ENCODE results near the gene HOXA5.

HOXA5 gene

GRCh38 chr7:27098578-27099451 is 44.7 kb downstream of the HOXA5 start:
- no peaks in the 10 kb centered on the region for H3K27me3 ChIP-seq (ENCODE audit: control insufficient read depth in 1 of 2, insufficient read depth in 2 of 2, low read length in 2 of 2)
- peak overlapping the region; percentile 92 to 94 for H3K9ac ChIP-seq (ENCODE audit: low read length in 2 of 2)
- H3K36me3 ChIP-seq (ENCODE audit: control insufficient read depth in 2 of 2, insufficient read depth in 2 of 2, low read length in 2 of 2), result no peaks in the 10 kb centered on the region
- H3K4me1 ChIP-seq (ENCODE audit: control insufficient read depth, insufficient read depth, low read length), result peaks cover 24% of the 10 kb centered on the region
- peak overlapping the region; percentile 96 to 97 for H3K4me3 ChIP-seq (ENCODE audit: low read length in 2 of 2)
- no peaks in the 10 kb centered on the region for H3K9me3 ChIP-seq (ENCODE audit: control insufficient read depth in 2 of 2, low read length in 2 of 2)
- peak overlapping the region; percentile 97 for H3K27ac ChIP-seq (ENCODE audit: low read length)

- Histone ChIP-seq H3K27ac (ENCODE audit: low read length) (peak overlapping the region; percentile 97), H3K36me3 (ENCODE audit: control insufficient read depth in 2 of 2, insufficient read depth in 2 of 2, low read length in 2 of 2) (no peaks in the 10 kb centered on the region), H3K4me3 (ENCODE audit: low read length in 2 of 2) (peak overlapping the region; percentile 96 to 97), H3K9ac (ENCODE audit: low read length in 2 of 2) (peak overlapping the region; percentile 92 to 94), H3K9me3 (ENCODE audit: control insufficient read depth in 2 of 2, low read length in 2 of 2) (no peaks in the 10 kb centered on the region), H3K4me1 (ENCODE audit: control insufficient read depth, insufficient read depth, low read length) (peaks cover 20% of the 10 kb centered on the region), H3K27me3 (ENCODE audit: control insufficient read depth in 1 of 2, insufficient read depth in 2 of 2, low read length in 2 of 2) (no peaks in the 10 kb centered on the region)
These were observed 45.5 kb downstream of the HOXA5 start for GRCh38 chr7:27097686-27098577.

GRCh38 chr7:27096768-27097514 is 46.5 kb downstream of the HOXA5 start:
- peak overlapping the region; percentile 92 to 94 for H3K9ac ChIP-seq (ENCODE audit: low read length in 2 of 2)
- H3K4me1 ChIP-seq (ENCODE audit: control insufficient read depth, insufficient read depth, low read length), result peaks cover 20% of the 10 kb centered on the region
- no peaks in the 10 kb centered on the region for H3K36me3 ChIP-seq (ENCODE audit: control insufficient read depth in 2 of 2, insufficient read depth in 2 of 2, low read length in 2 of 2)
- H3K27me3 ChIP-seq (ENCODE audit: control insufficient read depth in 1 of 2, insufficient read depth in 2 of 2, low read length in 2 of 2), result no peaks in the 10 kb centered on the region
- peak overlapping the region; percentile 96 to 97 for H3K4me3 ChIP-seq (ENCODE audit: low read length in 2 of 2)
- H3K9me3 ChIP-seq (ENCODE audit: control insufficient read depth in 2 of 2, low read length in 2 of 2), result no peaks in the 10 kb centered on the region
- H3K27ac ChIP-seq (ENCODE audit: low read length), result peak overlapping the region; percentile 97

GRCh38 chr7:27095897-27096767 is 47.3 kb downstream of the HOXA5 start, which contains the start of gene HOXA1:
HOXA1 (minus strand) TSS chr7:27096000; CDS start chr7:27095912, 88 bp downstream.
- peak within 1 kb of the TSS; percentile 97 for H3K27ac ChIP-seq (ENCODE audit: low read length)
- no peaks in the 10 kb centered on the region for H3K27me3 ChIP-seq (ENCODE audit: control insufficient read depth in 1 of 2, insufficient read depth in 2 of 2, low read length in 2 of 2)
- H3K36me3 ChIP-seq (ENCODE audit: control insufficient read depth in 2 of 2, insufficient read depth in 2 of 2, low read length in 2 of 2), result no peaks in the 10 kb centered on the region
- H3K4me1 ChIP-seq (ENCODE audit: control insufficient read depth, insufficient read depth, low read length), result peaks cover 20% of the 10 kb centered on the region
- peak within 1 kb of the TSS; percentile 92 to 94 for H3K9ac ChIP-seq (ENCODE audit: low read length in 2 of 2)
- peak within 1 kb of the TSS; percentile 96 to 97 for H3K4me3 ChIP-seq (ENCODE audit: low read length in 2 of 2)
- H3K9me3 ChIP-seq (ENCODE audit: control insufficient read depth in 2 of 2, low read length in 2 of 2), result no peaks in the 10 kb centered on the region

GRCh38 chr7:27095050-27095896 is 48.2 kb downstream of the HOXA5 start:
- Histone ChIP-seq H3K4me3 (ENCODE audit: low read length in 2 of 2) (peak overlapping the region; percentile 96 to 97), H3K27me3 (ENCODE audit: control insufficient read depth in 1 of 2, insufficient read depth in 2 of 2, low read length in 2 of 2) (no peaks in the 10 kb centered on the region), H3K27ac (ENCODE audit: low read length) (peak overlapping the region; percentile 31), H3K4me1 (ENCODE audit: control insufficient read depth, insufficient read depth, low read length) (peaks cover 16% of the 10 kb centered on the region), H3K36me3 (ENCODE audit: control insufficient read depth in 2 of 2, insufficient read depth in 2 of 2, low read length in 2 of 2) (no peaks in the 10 kb centered on the region), H3K9me3 (ENCODE audit: control insufficient read depth in 2 of 2, low read length in 2 of 2) (no peaks in the 10 kb centered on the region), H3K9ac (ENCODE audit: low read length in 2 of 2) (peak overlapping the region in 1 of 2 donors; percentile 42)

GRCh38 chr7:27094304-27095049 is 49.0 kb downstream of the HOXA5 start:
- H3K9me3 ChIP-seq (ENCODE audit: control insufficient read depth in 2 of 2, low read length in 2 of 2), result no peaks in the 10 kb centered on the region
- no peak overlapping the region for H3K9ac ChIP-seq (ENCODE audit: low read length in 2 of 2)
- H3K27me3 ChIP-seq (ENCODE audit: control insufficient read depth in 1 of 2, insufficient read depth in 2 of 2, low read length in 2 of 2), result no peaks in the 10 kb centered on the region
- no peaks in the 10 kb centered on the region for H3K36me3 ChIP-seq (ENCODE audit: control insufficient read depth in 2 of 2, insufficient read depth in 2 of 2, low read length in 2 of 2)
- peak overlapping the region; percentile 31 for H3K27ac ChIP-seq (ENCODE audit: low read length)
- peaks cover 16% of the 10 kb centered on the region for H3K4me1 ChIP-seq (ENCODE audit: control insufficient read depth, insufficient read depth, low read length)
- H3K4me3 ChIP-seq (ENCODE audit: low read length in 2 of 2), result no peak overlapping the region

- Histone ChIP-seq H3K27me3 (ENCODE audit: control insufficient read depth in 1 of 2, insufficient read depth in 2 of 2, low read length in 2 of 2) (peaks cover 6 to 9% of the 10 kb centered on the region in 2 donors), H3K36me3 (ENCODE audit: control insufficient read depth in 2 of 2, insufficient read depth in 2 of 2, low read length in 2 of 2) (no peaks in the 10 kb centered on the region), H3K9me3 (ENCODE audit: control insufficient read depth in 2 of 2, low read length in 2 of 2) (no peaks in the 10 kb centered on the region), H3K4me1 (ENCODE audit: control insufficient read depth, insufficient read depth, low read length) (peaks cover 12% of the 10 kb centered on the region), H3K27ac (ENCODE audit: low read length) (no peak overlapping the region), H3K9ac (ENCODE audit: low read length in 2 of 2) (no peak overlapping the region), H3K4me3 (ENCODE audit: low read length in 2 of 2) (no peak overlapping the region)
These were observed 50.1 kb downstream of the HOXA5 start for GRCh38 chr7:27093184-27093895.

- Histone ChIP-seq H3K9ac (ENCODE audit: low read length in 2 of 2) (no peak overlapping the region), H3K4me3 (ENCODE audit: low read length in 2 of 2) (no peak overlapping the region), H3K4me1 (ENCODE audit: control insufficient read depth, insufficient read depth, low read length) (peaks cover 6% of the 10 kb centered on the region), H3K9me3 (ENCODE audit: control insufficient read depth in 2 of 2, low read length in 2 of 2) (no peaks in the 10 kb centered on the region), H3K27me3 (ENCODE audit: control insufficient read depth in 1 of 2, insufficient read depth in 2 of 2, low read length in 2 of 2) (peaks cover 10 to 15% of the 10 kb centered on the region in 2 donors), H3K27ac (ENCODE audit: low read length) (no peak overlapping the region), H3K36me3 (ENCODE audit: control insufficient read depth in 2 of 2, insufficient read depth in 2 of 2, low read length in 2 of 2) (no peaks in the 10 kb centered on the region)
These were observed 50.7 kb downstream of the HOXA5 start for GRCh38 chr7:27092819-27093110.

All from stomach smooth muscle (tissue), 2 donors.